PC-3 (cell line): ENCODE data around the gene IL1RAPL1.

Source experiments
- EZH2 ChIP-seq: fragments of 300-600 bp; sonication (generic); IDR thresholded peaks from one replicate; pipeline ENCODE4 v1.6.1; 2017; ENCODE audit warnings: antibody characterized with exemption, mild to moderate bottlenecking, low read length; ENCODE audit not compliant: unreplicated experiment
- EZH2phosphoT487 ChIP-seq: fragments of 300-600 bp; sonication (generic); IDR thresholded peaks from 2 replicates; pipeline ENCODE4 v1.6.1; 2018; ENCODE audit warnings: mild to moderate bottlenecking, antibody characterized with exemption, low read length, borderline replicate concordance
- TF ChIP-seq, protein P1 (sequence below): fragments of 300-600 bp; sonication (generic); conservative IDR thresholded peaks from 2 replicates; pipeline ENCODE4 v1.5.1; 2017; ENCODE audit warnings: antibody characterized with exemption, low read depth, mild to moderate bottlenecking, low read length

DNA sequence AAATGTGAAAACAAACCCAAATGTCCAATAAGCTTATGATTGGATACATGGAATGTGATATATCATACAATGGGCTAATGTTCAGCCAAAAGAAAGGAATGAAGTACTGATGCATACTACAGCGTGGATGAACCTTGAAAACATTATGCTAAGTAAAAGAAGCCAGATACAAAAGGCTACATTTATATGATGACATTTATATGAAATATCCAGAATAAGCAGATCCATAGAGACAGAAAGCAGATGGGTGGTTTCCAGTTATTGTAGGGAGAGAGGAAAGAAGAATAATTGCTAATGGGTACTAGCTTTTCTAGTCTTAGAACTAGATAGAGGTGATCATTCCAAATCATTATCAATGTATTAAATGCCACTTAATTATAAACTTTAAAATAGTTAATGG is 801.3 kb downstream of the IL1RAPL1 start:
- TF ChIP-seq EZH2 (no peak), EZH2phosphoT487 (no peak)
- TF ChIP-seq, protein P1, sequence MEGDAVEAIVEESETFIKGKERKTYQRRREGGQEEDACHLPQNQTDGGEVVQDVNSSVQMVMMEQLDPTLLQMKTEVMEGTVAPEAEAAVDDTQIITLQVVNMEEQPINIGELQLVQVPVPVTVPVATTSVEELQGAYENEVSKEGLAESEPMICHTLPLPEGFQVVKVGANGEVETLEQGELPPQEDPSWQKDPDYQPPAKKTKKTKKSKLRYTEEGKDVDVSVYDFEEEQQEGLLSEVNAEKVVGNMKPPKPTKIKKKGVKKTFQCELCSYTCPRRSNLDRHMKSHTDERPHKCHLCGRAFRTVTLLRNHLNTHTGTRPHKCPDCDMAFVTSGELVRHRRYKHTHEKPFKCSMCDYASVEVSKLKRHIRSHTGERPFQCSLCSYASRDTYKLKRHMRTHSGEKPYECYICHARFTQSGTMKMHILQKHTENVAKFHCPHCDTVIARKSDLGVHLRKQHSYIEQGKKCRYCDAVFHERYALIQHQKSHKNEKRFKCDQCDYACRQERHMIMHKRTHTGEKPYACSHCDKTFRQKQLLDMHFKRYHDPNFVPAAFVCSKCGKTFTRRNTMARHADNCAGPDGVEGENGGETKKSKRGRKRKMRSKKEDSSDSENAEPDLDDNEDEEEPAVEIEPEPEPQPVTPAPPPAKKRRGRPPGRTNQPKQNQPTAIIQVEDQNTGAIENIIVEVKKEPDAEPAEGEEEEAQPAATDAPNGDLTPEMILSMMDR = no peak
